GM23338 (cell line): ENCODE measurements around the gene CCDC92B. TPM values are rescaled to one million over a fixed set of nuclear protein-coding genes. Genes with fewer than 3 reads are reported as not detected.

Experiments
- ATAC-seq: fragments of 200-7000 bp; cut with Tn5 transposase; 3 replicates; pipeline ENCODE4 v1.9.1; 2020
- DNase-seq: peaks from one replicate; pipeline ENCODE4 v3.0.0-alpha.2; 2015; ENCODE audit warnings: low spot score
- H2AFZ ChIP-seq: fragments of 200-600 bp; sonication (generic); 2 replicates; pipeline ENCODE4 v1.8.0; 2016; ENCODE audit warnings: antibody characterized with exemption, mild to moderate bottlenecking, moderate library complexity
- H3F3A ChIP-seq: fragments of 200-600 bp; sonication (generic); replicated peaks from 2 replicates; pipeline ENCODE4 v1.8.0; 2017; ENCODE audit warnings: antibody characterized with exemption, mixed run types, low read depth
- H3K27ac ChIP-seq: fragments of 200-600 bp; sonication (generic); 2 replicates; pipeline ENCODE4 v1.6.1; 2016; ENCODE audit warnings: low read depth
- H3K27me3 ChIP-seq: fragments of 200-600 bp; sonication (generic); 2 replicates; pipeline ENCODE4 v1.8.0; 2016; ENCODE audit warnings: mild to moderate bottlenecking, mixed run types, moderate library complexity; ENCODE audit not compliant: insufficient read depth
- H3K36me3 ChIP-seq: fragments of 200-600 bp; sonication (generic); 2 replicates; pipeline ENCODE4 v1.8.0; 2016; ENCODE audit warnings: mild to moderate bottlenecking; ENCODE audit not compliant: insufficient read depth
- H3K4me1 ChIP-seq: fragments of 200-600 bp; sonication (generic); 2 replicates; pipeline ENCODE4 v1.8.0; 2016; ENCODE audit warnings: mild to moderate bottlenecking, moderate library complexity; ENCODE audit not compliant: insufficient read depth
- H3K4me2 ChIP-seq: fragments of 200-600 bp; sonication (generic); 2 replicates; pipeline ENCODE4 v1.7.1; 2017; ENCODE audit warnings: mixed run types
- H3K4me3 ChIP-seq: fragments of 200-600 bp; sonication (generic); 2 replicates; pipeline ENCODE4 v1.6.1; 2016; ENCODE audit warnings: mixed run types
- H3K79me2 ChIP-seq: fragments of 200-600 bp; sonication (generic); replicated peaks from 2 replicates; pipeline ENCODE4 v1.8.0; 2017; ENCODE audit warnings: mild to moderate bottlenecking; ENCODE audit not compliant: insufficient read depth
- H3K9me2 ChIP-seq: fragments of 200-600 bp; sonication (generic); 2 replicates; pipeline ENCODE4 v1.8.0; 2017; ENCODE audit not compliant: insufficient read depth
- H4K20me1 ChIP-seq: fragments of 200-600 bp; sonication (generic); replicated peaks from 2 replicates; pipeline ENCODE4 v1.8.0; 2017; ENCODE audit warnings: mild to moderate bottlenecking; ENCODE audit not compliant: insufficient read depth
- H3K27ac Mint-ChIP-seq: 2 replicates; pipeline ENCODE4 v1.8.0; 2020; ENCODE audit warnings: inconsistent platforms, mild to moderate bottlenecking, moderate library complexity, mixed read lengths
- H3K27me3 Mint-ChIP-seq: 3 replicates; pipeline ENCODE4 v1.8.0; 2022; ENCODE audit warnings: low read depth, mild to moderate bottlenecking, moderate library complexity, mixed read lengths, inconsistent platforms; ENCODE audit not compliant: insufficient read depth, poor library complexity
- H3K36me3 Mint-ChIP-seq: 3 replicates; pipeline ENCODE4 v1.8.0; 2021; ENCODE audit warnings: low read depth, mild to moderate bottlenecking, inconsistent platforms, moderate library complexity, mixed read lengths
- H3K4me1 Mint-ChIP-seq: 3 replicates; pipeline ENCODE4 v1.8.0; 2020; ENCODE audit warnings: mild to moderate bottlenecking, inconsistent platforms, mixed read lengths
- H3K4me3 Mint-ChIP-seq: 3 replicates; pipeline ENCODE4 v1.8.0; 2021; ENCODE audit warnings: moderate library complexity, mild to moderate bottlenecking, inconsistent platforms, mixed read lengths
- H3K9me3 Mint-ChIP-seq: 3 replicates; pipeline ENCODE4 v1.8.0; 2020; ENCODE audit warnings: moderate library complexity, mild to moderate bottlenecking, inconsistent platforms, mixed read lengths
- CREB1 ChIP-seq: fragments of 250-450 bp; sonication (Bioruptor Pico); IDR thresholded peaks from 2 replicates; pipeline ENCODE4 v1.5.0; 2020; ENCODE audit warnings: low read depth, mild to moderate bottlenecking, moderate library complexity
- EZH2 ChIP-seq: fragments of 200-600 bp; sonication (generic); IDR thresholded peaks from one replicate; pipeline ENCODE4 v1.8.0; 2017; ENCODE audit warnings: antibody characterized with exemption, mild to moderate bottlenecking, low read depth; ENCODE audit not compliant: unreplicated experiment
- EZH2phosphoT487 ChIP-seq: fragments of 200-600 bp; sonication (generic); IDR thresholded peaks from one replicate; pipeline ENCODE4 v1.8.1; 2018; ENCODE audit warnings: antibody characterized with exemption; ENCODE audit not compliant: unreplicated experiment
- NANOG ChIP-seq: IDR thresholded peaks from 2 replicates; pipeline ENCODE4 v1.6.1; 2016; ENCODE audit warnings: antibody characterized with exemption, borderline replicate concordance
- POLR2AphosphoS5 ChIP-seq: IDR thresholded peaks from 2 replicates; pipeline ENCODE4 v1.6.1; 2016; ENCODE audit warnings: antibody characterized with exemption, low read depth
- ZNF114 ChIP-seq: fragments of 250-450 bp; sonication (Bioruptor Pico); IDR thresholded peaks from 2 replicates; pipeline ENCODE4 v1.5.0; 2020; ENCODE audit warnings: mild to moderate bottlenecking, moderate library complexity
- ZNF331 ChIP-seq: fragments of 250-450 bp; sonication (Bioruptor Pico); IDR thresholded peaks from 2 replicates; pipeline ENCODE4 v1.5.0; 2020; ENCODE audit warnings: low read depth, mild to moderate bottlenecking, moderate library complexity
- polyA plus RNA-seq: library from polyadenylated mRNA; unstranded; fragments of >200 nt; fragmentation: Nextera tagmentation; extraction: Ambion mirVana; gene quantifications from 2 replicates; pipeline ENCODE4 v1.2.1, GENCODE V29; 2016
- total RNA-seq: library from RNA; depleted of rRNA; stranded (reverse); fragments of >200 nt; shearing (Covaris generic); gene quantifications from 2 replicates; pipeline ENCODE4 v1.2.3, GENCODE V29; 2014
- TF ChIP-seq, protein P1 (sequence below), 2 experiments: fragments of 200-600 bp in 1 of 2; sonication (generic) in 1 of 2; conservative IDR thresholded peaks; 2 replicates each; pipeline versions ENCODE4 v1.5.1 to v1.6.1; 2016 to 2017; ENCODE audit warnings: antibody characterized with exemption in 2 of 2, low read depth in 2 of 2, mild to moderate bottlenecking in 2 of 2, moderate library complexity in 1 of 2
- TF ChIP-seq, protein P2 (sequence below): IDR thresholded peaks from 2 replicates; pipeline ENCODE4 v1.6.1; 2016; ENCODE audit warnings: antibody characterized with exemption

Gene CCDC92B
- total and polyA plus RNA-seq, 2 experiments from 2014 or later: 5.7 to 9.1 TPM

DNA sequence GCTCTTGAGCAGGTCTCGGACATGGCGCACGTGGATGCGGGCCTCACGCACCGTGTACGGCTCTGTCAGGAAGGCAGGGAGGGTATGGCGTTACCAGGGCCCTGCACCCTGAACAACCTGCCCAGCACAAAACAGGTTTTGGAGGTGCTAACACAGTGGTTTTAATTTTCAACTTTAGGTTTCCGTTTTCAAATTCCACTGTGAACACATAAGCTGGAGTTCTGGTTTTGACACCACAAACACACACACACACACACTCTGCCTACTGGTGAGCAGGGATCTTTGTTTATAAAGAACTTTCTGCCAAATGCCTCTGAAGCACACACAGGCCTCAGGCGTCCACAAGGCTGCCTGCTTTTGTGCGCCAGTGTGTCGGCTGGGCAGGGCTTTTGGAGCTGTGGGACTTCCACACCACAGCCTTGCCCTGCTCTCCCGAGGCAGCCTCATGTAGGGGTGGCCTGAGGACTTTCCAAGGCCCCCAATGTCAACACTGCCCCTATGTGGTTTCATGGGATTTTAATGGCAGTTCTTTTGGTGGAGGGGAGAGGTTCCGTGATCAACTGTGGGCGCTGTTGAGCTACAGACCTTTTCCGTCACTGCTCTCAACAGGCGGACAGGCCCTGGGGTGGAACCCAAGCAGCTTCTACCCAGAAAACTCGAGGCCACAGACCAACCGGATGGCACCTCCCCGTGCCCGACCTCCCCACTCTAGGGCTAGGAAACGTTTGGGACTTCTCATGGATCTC, 47.3 kb downstream of the CCDC92B start:
- H3K4me3 Mint-ChIP-seq: no peak overlapping the region
- peaks cover 44% of the 10 kb centered on the region; the same call in 2 of the 3 replicates for H3K36me3 Mint-ChIP-seq
- H3K4me1 Mint-ChIP-seq: peaks cover 19% of the 10 kb centered on the region
- Histone ChIP-seq H2AFZ (no peak overlapping the region), H3K27ac (no peak overlapping the region), H3F3A (no peaks in the 10 kb centered on the region), H3K4me1 (no peaks in the 10 kb centered on the region; the same call in 1 of the 2 replicates), H3K4me3 (no peak overlapping the region), H3K9me2 (no peaks in the 10 kb centered on the region), H3K4me2 (no peak overlapping the region), H3K36me3 (no peaks in the 10 kb centered on the region), H3K27me3 (no peaks in the 10 kb centered on the region), H4K20me1 (peaks cover 3% of the 10 kb centered on the region), H3K79me2 (peaks cover 20% of the 10 kb centered on the region)
- H3K27me3 Mint-ChIP-seq: peaks cover 5% of the 10 kb centered on the region
- no peak overlapping the region; the same call in 1 of the 2 replicates for H3K27ac Mint-ChIP-seq
- ATAC-seq (peak; percentile 7), DNase-seq (peak; percentile 50)
- no peaks in the 10 kb centered on the region for H3K9me3 Mint-ChIP-seq
- TF ChIP-seq NANOG: no peak
- TF ChIP-seq, protein P1, sequence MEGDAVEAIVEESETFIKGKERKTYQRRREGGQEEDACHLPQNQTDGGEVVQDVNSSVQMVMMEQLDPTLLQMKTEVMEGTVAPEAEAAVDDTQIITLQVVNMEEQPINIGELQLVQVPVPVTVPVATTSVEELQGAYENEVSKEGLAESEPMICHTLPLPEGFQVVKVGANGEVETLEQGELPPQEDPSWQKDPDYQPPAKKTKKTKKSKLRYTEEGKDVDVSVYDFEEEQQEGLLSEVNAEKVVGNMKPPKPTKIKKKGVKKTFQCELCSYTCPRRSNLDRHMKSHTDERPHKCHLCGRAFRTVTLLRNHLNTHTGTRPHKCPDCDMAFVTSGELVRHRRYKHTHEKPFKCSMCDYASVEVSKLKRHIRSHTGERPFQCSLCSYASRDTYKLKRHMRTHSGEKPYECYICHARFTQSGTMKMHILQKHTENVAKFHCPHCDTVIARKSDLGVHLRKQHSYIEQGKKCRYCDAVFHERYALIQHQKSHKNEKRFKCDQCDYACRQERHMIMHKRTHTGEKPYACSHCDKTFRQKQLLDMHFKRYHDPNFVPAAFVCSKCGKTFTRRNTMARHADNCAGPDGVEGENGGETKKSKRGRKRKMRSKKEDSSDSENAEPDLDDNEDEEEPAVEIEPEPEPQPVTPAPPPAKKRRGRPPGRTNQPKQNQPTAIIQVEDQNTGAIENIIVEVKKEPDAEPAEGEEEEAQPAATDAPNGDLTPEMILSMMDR (conservative IDR thresholded peaks at IDR 0.05; ENCODE audit: low read depth in 2 of 2): peak; percentile 35 to 71

DNA sequence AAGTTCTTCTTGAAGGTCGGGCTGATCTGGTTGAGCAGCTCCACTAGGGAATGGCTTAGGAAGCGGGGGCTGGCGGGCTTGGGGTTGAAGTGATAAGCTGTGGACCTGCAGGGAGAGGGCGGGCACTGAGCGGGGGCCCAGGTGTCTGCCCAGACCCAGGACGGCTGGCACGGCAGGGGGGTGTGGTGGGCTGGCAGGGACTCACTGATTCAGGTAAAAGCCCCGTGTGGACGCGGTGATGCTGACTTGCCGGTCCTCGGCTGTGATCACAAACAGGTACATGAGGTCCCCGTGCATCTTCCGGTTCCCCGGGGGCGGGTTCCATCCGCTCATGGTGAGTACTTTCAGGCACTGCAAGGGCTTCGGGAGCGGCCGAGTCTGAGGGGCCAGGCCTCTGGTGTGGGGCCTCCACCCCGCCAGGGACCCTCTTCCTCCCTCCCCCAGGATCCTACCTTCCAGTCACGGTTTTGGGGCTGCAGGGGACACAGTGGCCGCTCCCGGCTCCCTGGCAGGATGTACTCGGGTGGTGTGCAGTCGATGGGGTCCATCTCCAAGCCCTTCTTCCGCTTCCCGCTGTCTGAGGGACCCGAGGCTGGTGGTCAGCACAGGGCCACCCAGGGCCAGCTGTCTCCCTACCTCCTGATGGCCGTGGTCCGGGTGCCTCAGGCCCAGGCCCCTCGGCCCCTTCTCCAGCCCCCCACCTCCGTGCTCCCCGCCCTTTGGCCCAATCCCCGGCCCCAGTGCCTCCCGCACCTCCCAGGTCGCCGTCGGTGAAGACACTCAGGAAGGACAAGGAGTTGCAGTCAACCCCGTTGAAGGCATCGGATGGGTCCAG, 48.1 kb downstream of the CCDC92B start:
- peaks cover 48% of the 10 kb centered on the region; the same call in 2 of the 3 replicates for H3K36me3 Mint-ChIP-seq
- H3K36me3 ChIP-seq: no peaks in the 10 kb centered on the region

More for the DNA sequence above, 48.1 kb downstream of the CCDC92B start:
- H3K9me3 Mint-ChIP-seq: no peaks in the 10 kb centered on the region
- H2AFZ ChIP-seq: no peak overlapping the region
- H3K9me2 ChIP-seq: no peaks in the 10 kb centered on the region
- no peak overlapping the region for H3K27ac ChIP-seq
- no peak for ATAC-seq
- no peak for DNase-seq
- TF ChIP-seq ZNF331 (no peak), POLR2AphosphoS5 (no peak), EZH2phosphoT487 (no peak), CREB1 (CRISPR knock-in tag) (no peak), ZNF114 (CRISPR knock-in tag) (no peak), EZH2 (no peak), NANOG (no peak)
- TF ChIP-seq, protein P1 (conservative IDR thresholded peaks at IDR 0.05; ENCODE audit: low read depth in 2 of 2): no peak
- TF ChIP-seq, protein P2, sequence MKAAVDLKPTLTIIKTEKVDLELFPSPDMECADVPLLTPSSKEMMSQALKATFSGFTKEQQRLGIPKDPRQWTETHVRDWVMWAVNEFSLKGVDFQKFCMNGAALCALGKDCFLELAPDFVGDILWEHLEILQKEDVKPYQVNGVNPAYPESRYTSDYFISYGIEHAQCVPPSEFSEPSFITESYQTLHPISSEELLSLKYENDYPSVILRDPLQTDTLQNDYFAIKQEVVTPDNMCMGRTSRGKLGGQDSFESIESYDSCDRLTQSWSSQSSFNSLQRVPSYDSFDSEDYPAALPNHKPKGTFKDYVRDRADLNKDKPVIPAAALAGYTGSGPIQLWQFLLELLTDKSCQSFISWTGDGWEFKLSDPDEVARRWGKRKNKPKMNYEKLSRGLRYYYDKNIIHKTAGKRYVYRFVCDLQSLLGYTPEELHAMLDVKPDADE: no peak
- H3F3A ChIP-seq: no peaks in the 10 kb centered on the region
- H3K4me3 ChIP-seq: no peak overlapping the region
- no peak overlapping the region for H3K4me2 ChIP-seq
- H3K27me3 ChIP-seq: no peaks in the 10 kb centered on the region
- H3K4me1 ChIP-seq: no peaks in the 10 kb centered on the region
- H4K20me1 ChIP-seq: peaks cover 4% of the 10 kb centered on the region
- peaks cover 15% of the 10 kb centered on the region for H3K4me1 Mint-ChIP-seq
- peaks cover 12% of the 10 kb centered on the region for H3K79me2 ChIP-seq
- no peak overlapping the region for H3K27ac Mint-ChIP-seq
- no peak overlapping the region for H3K4me3 Mint-ChIP-seq
- peaks cover 6% of the 10 kb centered on the region for H3K27me3 Mint-ChIP-seq
